ENCODE results near the gene ERGIC1.
"Not testable (repeated sequence)": the region's sequence is repeated elsewhere in the genome, so short reads cannot be mapped to it uniquely, and the experiment has no call there.

ERGIC1 gene

GRCh38 chr5:172837640-172838039, 3.6 kb downstream of the ERGIC1 start:
- Mint-ChIP-seq H3K4me1 (peaks cover 44% of the 10 kb centered on the region), H3K27me3 (no peaks in the 10 kb centered on the region), H3K4me3 (peak overlapping the region; percentile 68), H3K27ac (ENCODE audit: low read depth) (peak overlapping the region; percentile 74), H3K36me3 (ENCODE audit: insufficient read depth) (peaks cover 8% of the 10 kb centered on the region), H3K9me3 (no peaks in the 10 kb centered on the region)
- DNase-seq (ENCODE audit: low spot score in 2 of 2) (peak; percentile 25 to 55), ATAC-seq (replicated peaks; ENCODE audit: extremely low read depth, poor library complexity, severe bottlenecking) (peak; percentile 77)

DNA sequence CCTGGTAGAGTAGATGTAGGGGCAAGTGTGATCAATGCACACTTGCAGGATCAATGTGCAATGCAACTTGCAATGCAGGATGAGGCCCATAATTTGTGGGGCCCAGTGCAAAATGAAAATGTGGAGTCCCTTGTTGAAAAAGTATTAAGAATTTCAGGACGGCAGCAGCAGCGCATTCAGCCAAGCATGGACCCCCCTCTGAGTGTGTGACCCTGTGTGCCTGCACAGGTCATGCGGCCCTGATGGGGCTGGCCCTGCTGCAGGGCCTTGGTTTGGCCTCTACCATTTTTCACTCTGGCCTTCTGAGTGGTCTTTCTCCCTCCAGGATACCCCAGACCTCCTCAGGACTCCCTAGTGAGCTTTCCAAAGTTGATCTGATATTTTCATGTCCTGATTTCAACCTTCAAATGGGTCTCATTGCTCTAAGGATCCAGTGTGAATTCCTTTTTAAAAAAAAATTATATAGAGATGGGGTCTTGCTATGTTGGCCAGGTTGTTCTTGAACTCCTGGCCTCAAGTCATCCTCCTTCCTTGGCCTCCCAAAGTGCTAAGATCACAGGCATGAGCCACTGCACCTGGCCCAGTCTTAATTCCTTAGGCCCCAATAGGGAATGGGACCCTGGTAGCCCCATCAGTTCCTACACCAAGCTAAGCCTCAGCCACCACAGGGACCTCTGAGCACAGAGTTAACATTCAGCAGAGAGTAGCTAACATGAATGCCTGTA, 4.3 kb downstream of the ERGIC1 start:
- no peak for ATAC-seq (replicated peaks; ENCODE audit: extremely low read depth, poor library complexity, severe bottlenecking)
- H3K4me1 Mint-ChIP-seq, result peaks cover 47% of the 10 kb centered on the region

GRCh38 chr5:172839669-172840431, 5.8 kb downstream of the ERGIC1 start:
- DNase-seq (ENCODE audit: low spot score in 2 of 2) (no peak), ATAC-seq (replicated peaks; ENCODE audit: extremely low read depth, poor library complexity, severe bottlenecking) (no peak)
- peaks cover 5% of the 10 kb centered on the region for H3K36me3 Mint-ChIP-seq (ENCODE audit: insufficient read depth)
- H3K27ac Mint-ChIP-seq (ENCODE audit: low read depth), result no peak overlapping the region
- no peaks in the 10 kb centered on the region for H3K9me3 Mint-ChIP-seq
- H3K4me3 Mint-ChIP-seq, result no peak overlapping the region
- H3K27me3 Mint-ChIP-seq, result no peaks in the 10 kb centered on the region
- peaks cover 57% of the 10 kb centered on the region for H3K4me1 Mint-ChIP-seq

More for the DNA sequence above, 4.3 kb downstream of the ERGIC1 start:
- Mint-ChIP-seq H3K27ac (ENCODE audit: low read depth) (peak overlapping the region; percentile 51), H3K27me3 (no peaks in the 10 kb centered on the region), H3K36me3 (ENCODE audit: insufficient read depth) (peaks cover 8% of the 10 kb centered on the region), H3K4me3 (peak overlapping the region; percentile 68), H3K9me3 (no peaks in the 10 kb centered on the region)
- no peak for DNase-seq (ENCODE audit: low spot score in 2 of 2)

GRCh38 chr5:172840432-172841154, 6.5 kb downstream of the ERGIC1 start:
- Mint-ChIP-seq H3K9me3 (no peaks in the 10 kb centered on the region), H3K27ac (ENCODE audit: low read depth) (no peak overlapping the region), H3K4me3 (no peak overlapping the region), H3K27me3 (no peaks in the 10 kb centered on the region), H3K4me1 (peaks cover 59% of the 10 kb centered on the region), H3K36me3 (ENCODE audit: insufficient read depth) (peaks cover 5% of the 10 kb centered on the region)
- no peak for ATAC-seq (replicated peaks; ENCODE audit: extremely low read depth, poor library complexity, severe bottlenecking)
- DNase-seq (ENCODE audit: low spot score in 2 of 2), result no peak

DNA sequence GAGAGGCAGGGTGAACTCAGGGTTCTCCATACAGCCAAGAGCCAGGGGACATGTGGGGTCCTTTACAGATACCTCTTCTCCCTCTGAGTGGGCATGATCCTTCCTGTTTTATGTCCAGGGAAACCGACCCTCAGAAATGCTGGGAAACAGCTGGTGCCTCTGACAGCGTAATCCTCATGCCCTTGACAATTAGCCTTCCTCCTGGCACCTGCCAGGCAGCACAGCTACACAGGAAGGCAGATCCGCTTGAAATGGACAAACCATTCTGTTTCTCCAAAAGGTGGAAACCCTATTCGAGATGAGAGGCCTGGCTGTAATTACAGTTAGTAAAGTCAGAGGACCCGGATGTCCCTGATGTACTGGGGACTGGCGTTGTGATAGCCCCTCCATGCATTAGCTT, 7.2 kb downstream of the ERGIC1 start:
- H3K27ac Mint-ChIP-seq (ENCODE audit: low read depth), result no peak overlapping the region
- H3K4me3 Mint-ChIP-seq, result no peak overlapping the region
- DNase-seq (ENCODE audit: low spot score in 2 of 2) (no peak), ATAC-seq (replicated peaks; ENCODE audit: extremely low read depth, poor library complexity, severe bottlenecking) (no peak)
- H3K9me3 Mint-ChIP-seq, result no peaks in the 10 kb centered on the region
- H3K27me3 Mint-ChIP-seq, result no peaks in the 10 kb centered on the region
- H3K4me1 Mint-ChIP-seq, result peaks cover 59% of the 10 kb centered on the region
- H3K36me3 Mint-ChIP-seq (ENCODE audit: insufficient read depth), result peaks cover 5% of the 10 kb centered on the region

GRCh38 chr5:172843825-172844576, 9.9 kb downstream of the ERGIC1 start:
- no peak for DNase-seq (ENCODE audit: low spot score in 2 of 2)
- Mint-ChIP-seq H3K4me1 (peaks cover 57% of the 10 kb centered on the region), H3K27me3 (no peaks in the 10 kb centered on the region), H3K36me3 (ENCODE audit: insufficient read depth) (peaks cover 4% of the 10 kb centered on the region), H3K27ac (ENCODE audit: low read depth) (no peak overlapping the region), H3K4me3 (no peak overlapping the region), H3K9me3 (no peaks in the 10 kb centered on the region)
- ATAC-seq (replicated peaks; ENCODE audit: extremely low read depth, poor library complexity, severe bottlenecking), result no peak

DNA sequence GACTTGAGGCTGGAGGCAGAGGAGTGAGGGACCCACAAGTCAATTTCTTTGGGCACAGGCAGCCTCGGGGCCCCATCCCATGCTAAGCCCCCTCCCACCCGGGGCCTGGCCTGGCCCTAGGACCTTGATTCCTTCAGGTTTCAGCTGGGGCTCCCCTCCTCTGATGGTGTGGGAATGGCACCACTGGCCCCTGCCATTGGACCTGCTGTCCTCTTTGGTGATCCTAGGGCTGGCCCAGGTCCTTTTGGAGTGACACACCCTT, 10.5 kb downstream of the ERGIC1 start:
- H3K27ac Mint-ChIP-seq (ENCODE audit: low read depth), result no peak overlapping the region
- DNase-seq (ENCODE audit: low spot score in 2 of 2) (no peak), ATAC-seq (replicated peaks; ENCODE audit: extremely low read depth, poor library complexity, severe bottlenecking) (no peak)
- H3K4me3 Mint-ChIP-seq, result no peak overlapping the region
- H3K9me3 Mint-ChIP-seq, result no peaks in the 10 kb centered on the region
- H3K4me1 Mint-ChIP-seq, result peaks cover 62% of the 10 kb centered on the region
- H3K36me3 Mint-ChIP-seq (ENCODE audit: insufficient read depth), result peaks cover 3% of the 10 kb centered on the region
- no peaks in the 10 kb centered on the region for H3K27me3 Mint-ChIP-seq

- no peak overlapping the region for H3K4me3 Mint-ChIP-seq
- H3K27me3 Mint-ChIP-seq, result no peaks in the 10 kb centered on the region
- H3K4me1 Mint-ChIP-seq, result peaks cover 66% of the 10 kb centered on the region
- H3K9me3 Mint-ChIP-seq, result no peaks in the 10 kb centered on the region
- ATAC-seq (replicated peaks; ENCODE audit: extremely low read depth, poor library complexity, severe bottlenecking) (no peak), DNase-seq (ENCODE audit: low spot score in 2 of 2) (no peak)
- no peaks in the 10 kb centered on the region for H3K36me3 Mint-ChIP-seq (ENCODE audit: insufficient read depth)
- no peak overlapping the region for H3K27ac Mint-ChIP-seq (ENCODE audit: low read depth)
Measured at GRCh38 chr5:172845154-172845553, 11.1 kb downstream of the ERGIC1 start.

DNA sequence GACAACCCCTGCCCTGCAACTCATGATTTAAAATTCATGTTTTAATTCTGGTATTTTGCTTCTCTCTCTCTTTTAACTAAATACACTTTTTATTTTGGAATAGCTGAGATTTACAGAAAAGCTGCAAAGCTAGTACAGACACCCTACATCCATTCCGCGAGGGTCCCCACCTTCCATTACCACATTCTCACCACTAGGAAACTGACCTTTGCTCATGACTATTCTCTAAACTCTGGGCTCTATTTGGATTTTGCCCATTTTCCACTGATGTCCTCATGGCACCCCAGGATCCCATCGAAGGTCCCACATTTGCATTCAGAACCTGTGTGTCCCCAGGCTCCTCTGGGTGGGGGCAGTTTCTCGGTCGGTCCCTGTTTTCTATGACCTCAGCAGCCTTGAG, 11.5 kb downstream of the ERGIC1 start:
- Mint-ChIP-seq H3K4me1 (peaks cover 64% of the 10 kb centered on the region), H3K27ac (ENCODE audit: low read depth) (no peak overlapping the region), H3K36me3 (ENCODE audit: insufficient read depth) (no peaks in the 10 kb centered on the region), H3K4me3 (no peak overlapping the region), H3K9me3 (no peaks in the 10 kb centered on the region), H3K27me3 (no peaks in the 10 kb centered on the region)
- ATAC-seq (replicated peaks; ENCODE audit: extremely low read depth, poor library complexity, severe bottlenecking) (no peak), DNase-seq (ENCODE audit: low spot score in 2 of 2) (no peak)

GRCh38 chr5:172846249-172846648, 12.2 kb downstream of the ERGIC1 start:
- Mint-ChIP-seq H3K9me3 (no peaks in the 10 kb centered on the region), H3K27ac (ENCODE audit: low read depth) (no peak overlapping the region), H3K27me3 (no peaks in the 10 kb centered on the region), H3K36me3 (ENCODE audit: insufficient read depth) (no peaks in the 10 kb centered on the region), H3K4me1 (peaks cover 57% of the 10 kb centered on the region), H3K4me3 (no peak overlapping the region)
- no peak for ATAC-seq (replicated peaks; ENCODE audit: extremely low read depth, poor library complexity, severe bottlenecking)
- no peak for DNase-seq (ENCODE audit: low spot score in 2 of 2)

DNA sequence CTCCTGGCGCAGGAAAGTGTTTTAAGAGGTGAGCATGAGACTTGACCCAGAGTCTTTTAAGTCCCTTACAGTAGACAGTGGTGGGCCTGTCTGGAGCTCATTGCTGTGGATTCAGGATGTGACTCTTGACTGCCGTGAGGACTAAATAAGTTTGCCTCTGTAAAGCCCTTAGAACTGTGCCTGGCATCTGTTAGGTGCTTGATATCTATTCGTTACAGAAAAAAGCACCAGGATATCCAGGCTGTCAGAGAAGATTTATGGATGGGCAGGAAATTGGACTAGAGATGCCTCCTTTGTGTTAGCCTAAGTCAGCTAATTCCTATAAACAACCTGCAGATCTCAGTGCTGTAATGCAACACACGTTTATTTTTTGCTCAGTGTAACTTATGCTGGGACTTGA, 12.6 kb downstream of the ERGIC1 start:
- peaks cover 56% of the 10 kb centered on the region for H3K4me1 Mint-ChIP-seq
- H3K4me3 Mint-ChIP-seq, result no peak overlapping the region
- ATAC-seq (replicated peaks; ENCODE audit: extremely low read depth, poor library complexity, severe bottlenecking) (no peak), DNase-seq (ENCODE audit: low spot score in 2 of 2) (no peak)
- H3K27me3 Mint-ChIP-seq, result no peaks in the 10 kb centered on the region
- H3K9me3 Mint-ChIP-seq, result no peaks in the 10 kb centered on the region
- H3K27ac Mint-ChIP-seq (ENCODE audit: low read depth), result no peak overlapping the region
- no peaks in the 10 kb centered on the region for H3K36me3 Mint-ChIP-seq (ENCODE audit: insufficient read depth)

- H3K4me3 Mint-ChIP-seq; DNase-seq (ENCODE audit: low spot score in 2 of 2); H3K27me3 Mint-ChIP-seq; ATAC-seq (replicated peaks; ENCODE audit: extremely low read depth, poor library complexity, severe bottlenecking); H3K36me3 Mint-ChIP-seq (ENCODE audit: insufficient read depth); H3K9me3 Mint-ChIP-seq: not testable (repeated sequence)
- H3K4me1 Mint-ChIP-seq, result peaks cover 65% of the 10 kb centered on the region
- peak overlapping the region; percentile 63 for H3K27ac Mint-ChIP-seq (ENCODE audit: low read depth)
Measured at GRCh38 chr5:172847584-172847983, 13.5 kb downstream of the ERGIC1 start.

Measured in central memory CD8-positive, alpha-beta T cell (primary cell).